ENCODE data around the gene TMEM81. TPM values are rescaled to one million over a fixed set of nuclear protein-coding genes. Genes with fewer than 3 reads are reported as not detected.

Gene TMEM81
- total RNA-seq, 1 donor from 2014 or later, result 3.6 TPM

DNA sequence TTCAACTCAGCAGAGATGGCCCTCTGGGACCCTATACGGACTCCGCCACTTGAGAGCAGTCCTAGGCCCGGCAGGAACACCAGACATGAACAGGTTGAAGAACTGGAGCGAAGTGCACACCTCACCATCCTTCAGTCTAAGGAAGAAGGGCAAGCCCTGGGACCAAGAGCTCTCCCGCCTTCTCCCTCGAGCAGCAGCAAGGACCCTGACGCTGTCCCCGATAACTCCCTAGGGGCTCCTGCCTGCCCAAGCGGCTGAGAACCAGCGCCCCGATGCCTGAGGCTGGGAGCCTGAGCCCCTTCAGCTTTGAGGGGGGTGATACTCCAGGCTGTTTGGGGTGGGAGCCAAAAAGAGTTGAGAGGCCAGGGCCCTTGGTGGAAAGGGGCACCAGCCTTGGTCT, 10.2 kb downstream of the TMEM81 start:
- no peaks in the 10 kb centered on the region for H3K4me1 Mint-ChIP-seq (ENCODE audit: unreplicated experiment)
- TF ChIP-seq, protein P1, sequence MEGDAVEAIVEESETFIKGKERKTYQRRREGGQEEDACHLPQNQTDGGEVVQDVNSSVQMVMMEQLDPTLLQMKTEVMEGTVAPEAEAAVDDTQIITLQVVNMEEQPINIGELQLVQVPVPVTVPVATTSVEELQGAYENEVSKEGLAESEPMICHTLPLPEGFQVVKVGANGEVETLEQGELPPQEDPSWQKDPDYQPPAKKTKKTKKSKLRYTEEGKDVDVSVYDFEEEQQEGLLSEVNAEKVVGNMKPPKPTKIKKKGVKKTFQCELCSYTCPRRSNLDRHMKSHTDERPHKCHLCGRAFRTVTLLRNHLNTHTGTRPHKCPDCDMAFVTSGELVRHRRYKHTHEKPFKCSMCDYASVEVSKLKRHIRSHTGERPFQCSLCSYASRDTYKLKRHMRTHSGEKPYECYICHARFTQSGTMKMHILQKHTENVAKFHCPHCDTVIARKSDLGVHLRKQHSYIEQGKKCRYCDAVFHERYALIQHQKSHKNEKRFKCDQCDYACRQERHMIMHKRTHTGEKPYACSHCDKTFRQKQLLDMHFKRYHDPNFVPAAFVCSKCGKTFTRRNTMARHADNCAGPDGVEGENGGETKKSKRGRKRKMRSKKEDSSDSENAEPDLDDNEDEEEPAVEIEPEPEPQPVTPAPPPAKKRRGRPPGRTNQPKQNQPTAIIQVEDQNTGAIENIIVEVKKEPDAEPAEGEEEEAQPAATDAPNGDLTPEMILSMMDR (IDR thresholded peaks at IDR 0.05), result no peak
- no peaks in the 10 kb centered on the region for H3K9me3 Mint-ChIP-seq (ENCODE audit: unreplicated experiment)
- no peaks in the 10 kb centered on the region for H3K36me3 Mint-ChIP-seq (ENCODE audit: unreplicated experiment)
- H3K4me3 Mint-ChIP-seq (ENCODE audit: unreplicated experiment), result no peak overlapping the region
- H3K27ac Mint-ChIP-seq (ENCODE audit: unreplicated experiment), result no peak overlapping the region
- H3K27me3 Mint-ChIP-seq (ENCODE audit: unreplicated experiment), result no peaks in the 10 kb centered on the region
- DNase-seq (ENCODE audit: extremely low spot score, unreplicated experiment), result no peak

DNA sequence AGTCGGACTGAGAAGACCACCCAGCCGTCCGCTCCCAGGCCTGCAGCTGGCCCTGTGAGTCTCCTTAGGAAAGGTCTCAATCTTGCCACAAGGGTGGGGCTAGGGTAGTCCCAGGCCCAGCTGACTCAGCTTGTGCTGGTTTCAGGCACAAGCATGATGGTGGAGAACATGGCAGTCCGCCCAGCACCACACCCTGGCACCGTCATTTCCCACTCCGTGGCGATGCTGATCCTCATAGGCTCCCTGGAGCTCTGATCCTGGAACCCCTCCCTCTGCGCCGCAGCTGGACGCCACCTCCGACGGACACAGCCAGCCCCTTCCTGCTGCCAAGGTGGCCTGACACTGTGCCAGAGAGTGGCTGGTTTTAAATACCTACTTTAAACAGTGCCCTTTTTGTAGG, 10.7 kb downstream of the TMEM81 start:
- no peaks in the 10 kb centered on the region for H3K36me3 Mint-ChIP-seq (ENCODE audit: unreplicated experiment)
- TF ChIP-seq, protein P1 (IDR thresholded peaks at IDR 0.05), result no peak
- peaks cover 2% of the 10 kb centered on the region for H3K4me1 Mint-ChIP-seq (ENCODE audit: unreplicated experiment)
- no peaks in the 10 kb centered on the region for H3K27me3 Mint-ChIP-seq (ENCODE audit: unreplicated experiment)
- H3K27ac Mint-ChIP-seq (ENCODE audit: unreplicated experiment), result no peak overlapping the region
- H3K9me3 Mint-ChIP-seq (ENCODE audit: unreplicated experiment), result no peaks in the 10 kb centered on the region
- no peak for DNase-seq (ENCODE audit: extremely low spot score, unreplicated experiment)
- H3K4me3 Mint-ChIP-seq (ENCODE audit: unreplicated experiment), result no peak overlapping the region

DNA sequence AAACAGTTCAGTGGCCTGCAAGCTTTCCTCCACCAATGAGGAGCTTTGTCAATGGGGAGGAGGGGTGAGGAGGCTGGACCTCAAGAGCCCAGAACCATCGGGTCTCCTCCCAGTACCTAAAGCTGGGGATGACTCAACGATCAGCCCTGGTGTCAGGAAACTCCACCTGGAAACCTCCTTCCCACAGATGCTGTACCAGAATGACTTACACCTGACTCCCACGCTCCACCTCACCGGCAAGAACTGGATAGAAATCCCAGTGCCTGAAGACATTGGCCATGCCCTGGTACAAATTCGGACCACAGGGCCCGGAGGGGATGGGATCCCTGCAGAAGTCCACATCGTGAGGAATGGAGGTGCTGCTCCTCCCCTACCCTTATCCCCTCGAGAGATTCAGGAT, 11.4 kb downstream of the TMEM81 start:
- peaks cover 2% of the 10 kb centered on the region for H3K4me1 Mint-ChIP-seq (ENCODE audit: unreplicated experiment)
- TF ChIP-seq, protein P1 (IDR thresholded peaks at IDR 0.05), result no peak

GRCh38 chr1:205072286-205072685, 12.0 kb downstream of the TMEM81 start:
- H3K36me3 Mint-ChIP-seq (ENCODE audit: unreplicated experiment), result no peaks in the 10 kb centered on the region
- peaks cover 2% of the 10 kb centered on the region for H3K4me1 Mint-ChIP-seq (ENCODE audit: unreplicated experiment)
- H3K9me3 Mint-ChIP-seq (ENCODE audit: unreplicated experiment), result no peaks in the 10 kb centered on the region
- H3K27me3 Mint-ChIP-seq (ENCODE audit: unreplicated experiment), result peaks cover 2% of the 10 kb centered on the region
- TF ChIP-seq, protein P1 (IDR thresholded peaks at IDR 0.05), result no peak
- H3K27ac Mint-ChIP-seq (ENCODE audit: unreplicated experiment), result no peak overlapping the region
- no peak overlapping the region for H3K4me3 Mint-ChIP-seq (ENCODE audit: unreplicated experiment)
- DNase-seq (ENCODE audit: extremely low spot score, unreplicated experiment), result no peak

More for the DNA sequence above, 11.4 kb downstream of the TMEM81 start:
- H3K27ac Mint-ChIP-seq (ENCODE audit: unreplicated experiment), result no peak overlapping the region
- no peak overlapping the region for H3K4me3 Mint-ChIP-seq (ENCODE audit: unreplicated experiment)
- no peaks in the 10 kb centered on the region for H3K36me3 Mint-ChIP-seq (ENCODE audit: unreplicated experiment)
- DNase-seq (ENCODE audit: extremely low spot score, unreplicated experiment), result no peak
- peaks cover under 1% of the 10 kb centered on the region for H3K27me3 Mint-ChIP-seq (ENCODE audit: unreplicated experiment)
- H3K9me3 Mint-ChIP-seq (ENCODE audit: unreplicated experiment), result no peaks in the 10 kb centered on the region

DNA sequence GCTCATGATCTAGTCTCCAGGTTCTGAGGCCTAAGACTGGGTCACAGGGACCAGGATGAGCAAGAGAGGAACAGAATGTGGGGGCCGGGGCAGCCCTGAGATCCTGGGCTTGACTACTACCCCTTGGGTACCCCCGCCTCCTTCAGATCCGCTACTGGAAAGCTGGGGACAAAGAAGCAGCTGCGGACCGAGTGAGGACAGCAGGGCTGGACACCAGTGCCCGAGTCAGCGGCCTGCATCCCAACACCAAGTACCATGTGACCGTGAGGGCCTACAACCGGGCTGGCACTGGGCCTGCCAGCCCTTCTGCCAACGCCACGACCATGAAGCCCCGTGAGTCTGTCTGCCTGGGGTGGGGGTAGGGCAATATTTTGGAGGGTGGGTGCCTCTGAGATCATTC, 12.5 kb downstream of the TMEM81 start:
- H3K27ac Mint-ChIP-seq (ENCODE audit: unreplicated experiment), result no peak overlapping the region
- H3K9me3 Mint-ChIP-seq (ENCODE audit: unreplicated experiment), result no peaks in the 10 kb centered on the region
- H3K36me3 Mint-ChIP-seq (ENCODE audit: unreplicated experiment), result no peaks in the 10 kb centered on the region
- H3K4me1 Mint-ChIP-seq (ENCODE audit: unreplicated experiment), result peaks cover 2% of the 10 kb centered on the region
- TF ChIP-seq, protein P1 (IDR thresholded peaks at IDR 0.05), result no peak
- DNase-seq (ENCODE audit: extremely low spot score, unreplicated experiment), result no peak
- no peak overlapping the region for H3K4me3 Mint-ChIP-seq (ENCODE audit: unreplicated experiment)
- peaks cover 2% of the 10 kb centered on the region for H3K27me3 Mint-ChIP-seq (ENCODE audit: unreplicated experiment)

All from osteocyte (in vitro differentiated cells).